ENCODE data around the gene USP37.

- TF ChIP-seq POLR2A (IDR thresholded peaks at IDR 0.05; ENCODE audit: low read length) (no peak), GATA1 (IDR thresholded peaks at IDR 0.05; ENCODE audit: low read depth, low read length) (no peak)
Measured at GRCh38 chr2:218419630-218420216, 148.4 kb downstream of the USP37 start.

All from erythroblast (primary cell).